HG02678 (cell line): ENCODE measurements around the gene GRAP2.

Experiments
- ATAC-seq: cut with Tn5 transposase; IDR thresholded peaks from one replicate; pipeline ENCODE4 v1.9.1; 2021; ENCODE audit warnings: mild to moderate bottlenecking, moderate library complexity; ENCODE audit not compliant: unreplicated experiment

GRAP2 gene

DNA sequence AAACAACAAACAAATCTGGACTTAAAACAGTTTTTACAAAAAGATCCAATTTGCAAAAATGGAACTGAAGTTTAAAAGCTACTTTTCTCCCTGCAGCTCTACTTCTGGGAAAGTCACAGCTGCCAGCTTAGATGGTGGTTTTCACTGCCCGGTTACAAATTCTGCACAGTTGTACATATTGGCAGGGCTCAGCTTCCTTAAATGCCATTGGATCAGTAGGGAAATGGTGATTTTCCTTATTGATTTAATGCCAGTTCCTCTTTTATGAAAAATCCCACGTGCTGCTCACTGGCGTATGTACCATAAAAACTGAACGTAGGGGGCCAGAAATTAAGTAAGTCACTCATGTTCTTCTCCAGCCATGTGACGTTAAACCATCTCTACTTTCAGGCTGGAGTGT, 22.8 kb downstream of the GRAP2 start:
- ATAC-seq, result no peak

DNA sequence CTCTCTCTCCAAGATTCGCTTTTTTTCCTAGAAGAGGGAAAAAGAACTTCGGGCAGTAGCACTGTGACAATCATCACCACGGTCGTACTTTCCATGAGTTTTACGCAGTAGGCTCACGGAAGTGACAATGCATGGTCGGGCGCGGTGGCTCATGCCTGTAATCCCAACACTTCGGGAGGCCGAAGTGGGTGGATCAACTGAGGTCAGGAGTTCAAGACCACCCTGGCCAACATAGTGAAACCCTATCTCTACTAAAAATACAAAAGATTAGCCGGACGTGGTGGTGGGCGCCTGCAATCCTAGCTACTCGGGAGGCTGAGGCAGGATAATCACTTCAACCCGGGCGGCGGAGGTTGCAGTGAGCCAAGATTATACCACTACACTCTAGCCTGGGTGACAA, 23.4 kb downstream of the GRAP2 start:
- no peak for ATAC-seq

DNA sequence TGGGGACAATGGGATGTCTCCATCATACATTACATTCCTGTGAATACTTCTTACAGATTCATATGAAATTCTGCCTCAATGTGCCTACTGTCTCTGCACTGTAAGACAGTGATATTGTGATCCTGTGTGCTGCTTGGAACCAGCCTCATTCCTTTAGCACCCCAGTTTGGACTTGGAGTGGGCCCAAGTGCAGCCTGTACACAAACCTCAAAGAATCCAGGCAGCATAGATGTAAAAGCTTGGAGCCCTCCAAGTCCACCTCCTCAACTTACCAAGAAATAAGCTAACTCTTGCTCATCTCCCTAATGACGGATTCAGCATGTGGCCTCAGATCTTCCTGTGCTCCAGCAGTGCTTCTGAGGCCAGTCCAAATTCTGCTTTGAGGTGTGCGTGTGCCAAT, 24.4 kb downstream of the GRAP2 start:
- no peak for ATAC-seq

DNA sequence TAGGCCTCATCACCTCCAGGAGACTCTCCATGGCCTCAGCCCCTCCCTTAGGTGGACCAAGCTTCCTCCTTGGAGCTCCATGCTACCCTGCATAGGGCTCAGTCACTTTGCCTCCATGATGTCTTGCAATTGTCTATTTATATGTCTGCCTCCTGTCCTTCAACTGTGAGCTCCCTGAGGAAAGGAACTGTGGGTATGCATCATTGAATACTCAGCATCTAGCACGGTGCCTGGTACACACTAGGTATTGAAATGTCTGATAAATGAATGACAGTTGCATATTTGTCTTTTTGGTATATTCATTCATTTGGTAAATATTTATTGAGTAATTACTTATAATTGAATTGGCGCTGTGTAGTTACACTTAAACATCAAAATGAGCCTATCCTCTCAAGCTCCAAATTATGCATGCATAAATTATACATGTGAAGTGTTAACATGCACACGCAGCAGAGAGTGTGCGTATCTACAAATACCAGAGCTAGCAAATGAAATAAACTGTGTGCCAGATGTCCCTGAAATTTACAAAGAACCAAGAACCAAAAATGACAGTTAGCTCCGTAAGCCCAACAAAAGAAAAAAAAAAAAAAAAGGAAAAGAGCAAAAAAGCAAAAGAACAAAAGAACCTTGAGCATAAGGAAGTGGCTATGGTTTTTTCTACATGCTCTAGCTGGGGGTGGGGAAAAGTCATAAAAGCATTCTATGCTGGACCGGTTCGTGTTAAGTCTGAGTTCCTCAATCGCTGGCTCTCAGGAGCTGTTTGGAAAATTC, 25.2 kb downstream of the GRAP2 start:
- ATAC-seq, result no peak

DNA sequence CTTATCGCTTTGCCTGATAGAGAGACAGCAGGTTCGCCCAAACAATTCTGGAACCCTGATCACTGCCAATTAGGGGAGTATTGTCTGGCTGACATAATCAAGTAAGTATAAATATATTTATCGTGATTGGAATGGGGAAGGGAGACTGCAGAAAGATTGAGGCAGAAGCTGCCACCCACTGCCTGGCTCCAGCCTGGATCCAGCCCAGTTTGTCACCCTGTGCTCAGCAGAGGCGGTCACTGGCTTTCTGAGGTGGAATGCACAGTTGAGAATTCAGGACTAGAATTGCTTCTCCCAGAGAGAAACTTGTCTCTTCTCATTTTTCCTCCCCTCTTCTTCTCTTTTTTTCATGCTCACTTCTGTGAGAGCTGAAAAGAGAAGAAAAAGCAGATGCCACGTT, 25.9 kb downstream of the GRAP2 start:
- ATAC-seq, result no peak

DNA sequence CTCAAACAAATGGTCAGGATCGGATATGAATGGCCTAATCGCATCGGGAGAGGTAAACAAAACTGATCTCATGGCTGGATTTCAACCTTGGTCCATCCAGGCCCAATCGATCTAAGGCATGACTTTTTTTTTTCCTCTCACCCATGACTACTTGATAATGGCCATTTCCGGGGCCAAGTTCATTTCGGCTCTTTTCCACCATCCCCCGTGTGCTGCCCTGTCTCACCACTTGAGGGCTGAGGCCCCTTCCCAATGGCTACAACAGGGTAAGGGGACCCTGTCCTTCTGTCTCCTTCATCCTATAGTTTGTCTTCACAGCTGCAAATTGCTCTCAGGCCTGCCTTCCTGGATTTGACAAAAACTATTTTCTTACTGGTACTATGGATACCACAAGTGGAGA, 26.7 kb downstream of the GRAP2 start:
- no peak for ATAC-seq

GRCh38 chr22:39928536-39929520, 27.9 kb downstream of the GRAP2 start:
- ATAC-seq, result no peak

DNA sequence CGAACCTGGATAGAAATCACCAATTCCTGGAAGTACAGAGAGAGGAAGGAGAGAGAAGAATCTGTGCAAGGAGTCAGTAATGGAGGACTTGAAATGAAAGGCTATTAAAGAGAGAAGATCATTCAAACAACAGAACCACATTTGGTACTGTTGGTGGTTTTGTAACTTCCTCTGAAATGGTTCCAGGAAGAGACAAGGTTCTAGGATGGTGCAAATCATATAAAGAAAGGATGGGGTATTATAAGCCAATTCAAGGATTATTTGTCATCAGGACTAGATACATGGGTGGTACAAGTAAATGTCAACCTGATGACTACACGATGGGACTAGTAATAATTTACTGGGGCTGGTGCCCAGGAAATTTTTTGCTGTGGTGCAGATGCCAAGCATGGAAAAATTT, 30.4 kb downstream of the GRAP2 start:
- ATAC-seq, result no peak

- no peak for ATAC-seq
Observed at GRCh38 chr22:39932166-39932565, 31.3 kb downstream of the GRAP2 start.

DNA sequence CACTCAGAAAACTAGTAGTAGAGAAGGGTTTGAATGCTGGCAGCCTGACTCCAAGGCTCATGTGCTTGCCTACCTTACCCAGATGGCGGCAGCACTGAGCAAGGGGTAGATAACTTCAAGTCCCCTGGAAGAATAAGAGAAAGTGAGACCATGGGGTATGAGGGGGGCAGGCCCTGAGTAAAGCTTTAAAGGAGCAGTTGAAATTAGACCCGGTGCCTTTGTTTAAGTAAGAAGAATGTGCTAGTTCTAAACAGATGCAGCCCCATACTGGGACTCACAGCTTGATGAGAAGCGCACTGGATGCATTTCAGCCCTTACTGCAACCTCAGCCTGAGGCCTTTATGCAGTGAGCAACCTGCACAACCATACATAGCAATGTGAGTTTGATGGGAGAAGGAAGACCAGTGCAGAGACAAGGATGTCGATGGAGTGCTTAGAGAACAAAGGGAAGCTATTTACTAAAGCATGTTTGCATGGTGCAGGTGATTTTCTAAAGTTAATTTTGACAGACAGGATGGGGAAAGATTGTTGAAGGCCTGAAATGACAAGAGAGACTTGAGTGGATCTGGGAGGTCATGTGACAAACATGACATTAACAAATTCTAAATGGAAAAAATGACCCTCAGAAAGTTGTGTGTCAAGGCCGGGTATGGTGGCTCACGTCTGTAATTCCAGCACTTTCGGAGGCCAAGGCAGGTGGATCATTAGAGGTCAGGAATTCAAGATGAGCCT, 32.2 kb downstream of the GRAP2 start:
- ATAC-seq, result no peak

DNA sequence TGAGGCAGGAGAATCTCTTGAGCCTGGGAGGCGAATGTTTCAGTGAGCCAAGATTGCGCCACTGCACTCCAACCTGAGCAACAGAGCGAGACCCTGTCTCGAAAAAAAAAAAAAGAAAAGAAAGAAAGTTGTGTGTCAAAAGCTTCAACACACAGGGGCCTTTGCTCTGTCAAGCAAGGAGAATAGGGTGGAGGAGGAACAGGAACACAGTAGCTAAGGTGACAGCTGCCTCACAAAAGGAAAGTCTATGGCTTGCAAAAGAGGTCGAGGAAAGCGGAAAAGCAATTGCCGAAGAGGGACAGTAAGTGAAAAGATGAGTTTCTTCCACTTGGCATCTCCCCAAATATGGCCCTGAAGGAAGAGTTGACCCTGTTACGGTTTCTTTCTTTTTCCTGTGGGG, 32.9 kb downstream of the GRAP2 start:
- no peak for ATAC-seq

- ATAC-seq, result no peak
Observed at GRCh38 chr22:39935116-39935515, 34.2 kb downstream of the GRAP2 start.

DNA sequence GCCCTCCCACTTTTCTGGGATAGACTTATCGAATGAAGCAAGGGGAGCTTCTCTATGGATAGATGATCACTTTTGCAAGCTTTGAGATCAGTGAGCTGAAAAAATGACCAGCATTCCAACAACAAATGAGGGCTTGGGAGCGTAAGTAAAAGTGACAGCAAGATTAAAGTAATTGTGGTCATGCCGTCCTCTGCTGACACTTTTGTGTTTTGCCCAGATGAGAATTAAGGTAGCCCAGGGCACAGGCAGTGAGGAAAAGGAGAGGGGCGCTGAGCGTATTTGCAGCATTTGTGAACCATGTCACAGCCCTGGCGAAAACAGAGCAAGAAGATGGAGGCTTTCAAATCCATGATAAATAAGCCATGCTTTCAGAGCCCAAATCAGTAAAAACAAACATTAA, 34.7 kb downstream of the GRAP2 start:
- no peak for ATAC-seq

- ATAC-seq, result no peak
Observed at GRCh38 chr22:39936523-39937145, 35.8 kb downstream of the GRAP2 start.

- ATAC-seq, result no peak
Observed at GRCh38 chr22:39937906-39938305, 37.0 kb downstream of the GRAP2 start.

GRCh38 chr22:39938509-39939111, 37.7 kb downstream of the GRAP2 start:
- ATAC-seq, result no peak

GRCh38 chr22:39939830-39940229, 38.9 kb downstream of the GRAP2 start:
- no peak for ATAC-seq

DNA sequence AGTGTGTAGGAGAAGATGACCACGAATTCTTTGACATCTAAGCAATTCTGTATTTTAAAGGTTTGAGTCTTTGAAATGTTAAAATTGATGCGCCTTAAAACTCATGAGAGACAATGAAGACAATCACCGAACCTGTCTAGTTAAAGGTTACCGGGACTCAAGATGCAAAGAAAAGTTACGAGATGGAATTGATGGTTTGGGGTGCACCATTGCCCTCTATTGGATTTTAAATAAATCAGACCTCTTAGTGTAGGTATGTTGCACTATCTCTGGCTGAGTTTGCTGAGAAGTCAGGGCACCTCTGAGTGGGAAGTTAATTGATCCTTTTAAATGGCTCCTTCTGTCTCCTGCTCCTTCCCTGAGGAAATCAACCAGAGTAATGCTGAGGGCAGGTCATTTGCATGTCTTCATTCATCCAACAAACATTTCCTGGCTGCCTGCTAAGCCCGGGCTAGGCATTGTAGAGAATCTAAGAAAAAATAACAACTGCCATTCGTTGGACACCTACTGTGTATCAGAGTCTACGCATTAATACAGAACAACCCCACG, 39.9 kb downstream of the GRAP2 start:
- no peak for ATAC-seq

GRCh38 chr22:39941601-39942000, 40.7 kb downstream of the GRAP2 start:
- no peak for ATAC-seq
